ENCODE measurements around the gene GUCA1C. TPM values are rescaled to one million over a fixed set of nuclear protein-coding genes. Genes with fewer than 3 reads are reported as not detected.

The GUCA1C gene
- total RNA-seq, 2 donors from 2014 or later = not detected

DNA sequence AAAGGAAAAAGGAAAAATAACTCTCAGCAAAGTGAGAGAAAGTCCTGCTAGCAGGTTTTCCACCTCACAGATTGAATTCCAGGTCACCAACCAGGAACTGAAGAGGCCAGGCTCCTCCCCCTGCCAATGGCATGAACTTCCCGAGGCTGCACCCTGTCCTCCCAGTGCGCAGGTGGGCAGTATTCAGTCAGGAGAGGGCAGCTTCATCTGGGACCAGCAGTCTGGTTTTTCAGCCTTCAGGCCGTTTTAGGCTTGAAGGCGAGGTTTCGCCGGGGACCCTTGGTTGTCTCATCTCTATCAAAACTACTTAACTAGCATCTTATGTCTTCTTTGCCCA lies 89.9 kb downstream of the GUCA1C start:
- DNase-seq (ENCODE audit: low spot score) = no peak
- Histone ChIP-seq H3K4me3 (no peak overlapping the region), H3K27ac (no peak overlapping the region), H3K36me3 (no peaks in the 10 kb centered on the region), H3K27me3 (replicated peaks; ENCODE audit: insufficient read depth) (no peaks in the 10 kb centered on the region), H3K9me3 (no peaks in the 10 kb centered on the region), H3K4me1 (replicated peaks) (no peaks in the 10 kb centered on the region)
- intact Hi-C loops (cut with DNase I) = no loop called here
- WGBS = 83% methylated on average over 6 of the region's 6 CpGs
- TF ChIP-seq POLR2AphosphoS5 (IDR thresholded peaks at IDR 0.05) = no peak

DNA sequence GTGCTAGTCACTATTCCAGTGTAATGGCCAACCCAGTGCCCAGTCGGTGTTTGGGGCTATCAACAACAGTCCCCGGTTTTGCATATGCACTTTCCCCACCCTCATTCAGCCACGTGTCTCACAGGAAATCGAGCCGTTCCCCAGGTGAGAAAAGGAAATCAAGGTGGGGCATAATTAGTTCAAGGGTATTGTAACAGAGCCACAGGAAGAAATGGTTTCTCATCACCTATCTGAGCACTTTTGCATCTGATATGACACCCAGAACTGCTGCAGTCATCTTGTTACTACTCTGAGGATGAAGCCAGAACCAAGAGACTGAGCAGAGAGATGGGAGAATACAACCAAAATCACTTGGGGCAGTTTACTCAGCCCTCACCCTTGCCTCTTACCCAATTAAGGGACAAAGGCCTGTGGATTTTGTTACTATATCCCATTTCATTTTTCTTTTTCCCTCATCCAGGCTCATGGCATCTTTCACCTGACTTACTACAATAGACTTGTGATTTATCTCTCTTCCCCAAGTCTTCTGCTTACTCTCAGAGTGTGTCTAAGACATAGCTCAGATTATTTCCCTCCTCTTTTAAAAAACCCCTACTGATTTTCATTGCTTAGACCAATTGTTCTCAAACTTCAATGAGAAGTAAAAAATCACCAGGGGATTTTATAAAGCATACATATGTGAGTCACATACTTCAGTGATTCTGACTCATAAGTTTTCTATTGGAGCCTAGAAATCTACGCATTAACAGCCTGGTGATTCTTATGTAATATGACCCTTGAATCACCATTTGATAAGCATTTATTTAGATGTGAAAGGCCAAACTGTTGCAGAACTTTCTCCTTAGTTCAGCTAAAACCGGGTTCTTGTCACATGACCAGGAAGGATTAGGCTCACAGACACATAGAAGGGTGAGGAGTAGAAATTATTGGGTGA lies 90.5 kb downstream of the GUCA1C start:
- intact Hi-C loops (cut with DNase I) = no loop called here
- no peak for TF ChIP-seq POLR2AphosphoS5 (IDR thresholded peaks at IDR 0.05)
- TF ChIP-seq, protein P1, sequence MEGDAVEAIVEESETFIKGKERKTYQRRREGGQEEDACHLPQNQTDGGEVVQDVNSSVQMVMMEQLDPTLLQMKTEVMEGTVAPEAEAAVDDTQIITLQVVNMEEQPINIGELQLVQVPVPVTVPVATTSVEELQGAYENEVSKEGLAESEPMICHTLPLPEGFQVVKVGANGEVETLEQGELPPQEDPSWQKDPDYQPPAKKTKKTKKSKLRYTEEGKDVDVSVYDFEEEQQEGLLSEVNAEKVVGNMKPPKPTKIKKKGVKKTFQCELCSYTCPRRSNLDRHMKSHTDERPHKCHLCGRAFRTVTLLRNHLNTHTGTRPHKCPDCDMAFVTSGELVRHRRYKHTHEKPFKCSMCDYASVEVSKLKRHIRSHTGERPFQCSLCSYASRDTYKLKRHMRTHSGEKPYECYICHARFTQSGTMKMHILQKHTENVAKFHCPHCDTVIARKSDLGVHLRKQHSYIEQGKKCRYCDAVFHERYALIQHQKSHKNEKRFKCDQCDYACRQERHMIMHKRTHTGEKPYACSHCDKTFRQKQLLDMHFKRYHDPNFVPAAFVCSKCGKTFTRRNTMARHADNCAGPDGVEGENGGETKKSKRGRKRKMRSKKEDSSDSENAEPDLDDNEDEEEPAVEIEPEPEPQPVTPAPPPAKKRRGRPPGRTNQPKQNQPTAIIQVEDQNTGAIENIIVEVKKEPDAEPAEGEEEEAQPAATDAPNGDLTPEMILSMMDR (IDR thresholded peaks at IDR 0.05) = no peak
- TF ChIP-seq POLR2A (IDR thresholded peaks at IDR 0.05) = no peak

DNA sequence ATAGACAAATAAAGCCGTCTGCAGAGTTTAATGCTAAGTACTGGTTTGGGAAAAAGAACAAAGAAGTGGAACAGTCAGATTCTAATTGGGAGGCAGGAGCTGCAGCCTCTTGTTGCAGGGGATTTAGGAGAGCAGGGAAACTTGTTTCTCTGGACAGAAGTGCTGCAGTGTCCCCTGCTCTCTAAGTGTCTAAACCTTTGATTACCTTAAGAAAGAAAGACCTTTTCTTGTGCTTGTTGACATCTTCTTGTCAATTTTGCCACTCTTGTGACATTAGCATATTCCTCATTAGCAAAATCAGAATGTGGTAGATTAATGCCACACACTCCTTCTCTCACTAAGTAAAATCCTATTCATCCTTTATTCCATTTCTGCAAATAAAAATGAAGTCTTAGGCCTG lies 92.3 kb downstream of the GUCA1C start:
- H3K27ac ChIP-seq = no peak overlapping the region
- TF ChIP-seq POLR2A (IDR thresholded peaks at IDR 0.05) = no peak

More for the DNA sequence above, 90.5 kb downstream of the GUCA1C start:
- Histone ChIP-seq H3K4me3 (no peak overlapping the region), H3K9me3 (no peaks in the 10 kb centered on the region), H3K27me3 (replicated peaks; ENCODE audit: insufficient read depth) (no peaks in the 10 kb centered on the region), H3K36me3 (no peaks in the 10 kb centered on the region), H3K4me1 (replicated peaks) (no peaks in the 10 kb centered on the region), H3K27ac (no peak overlapping the region)
- no peak for DNase-seq (ENCODE audit: low spot score)
- WGBS = 70% methylated on average over 7 of the region's 7 CpGs

More for the DNA sequence above, 92.3 kb downstream of the GUCA1C start:
- DNase-seq (ENCODE audit: low spot score) = no peak
- no peaks in the 10 kb centered on the region for H3K4me1 ChIP-seq (replicated peaks)
- H3K4me3 ChIP-seq = no peak overlapping the region
- WGBS = 31% methylated on average over 1 of the region's 1 CpG
- intact Hi-C loops (cut with DNase I) = no loop called here
- no peaks in the 10 kb centered on the region for H3K9me3 ChIP-seq
- no peaks in the 10 kb centered on the region for H3K36me3 ChIP-seq
- H3K27me3 ChIP-seq (replicated peaks; ENCODE audit: insufficient read depth) = no peaks in the 10 kb centered on the region

Other genes with a start within 250 kb of the GUCA1C start
- not detected for gene RETNLB, start 196.5 kb downstream of the GUCA1C start, total RNA-seq
- gene TRAT1, start 131.1 kb downstream of the GUCA1C start, total RNA-seq = not detected
- 1 to 10 TPM in 1 of 2 donors, not detected in 1; 6.6 TPM for gene MORC1, start 164.3 kb upstream of the GUCA1C start, total RNA-seq
- not detected for gene C3orf85, start 182.8 kb upstream of the GUCA1C start, total RNA-seq

Measured in prostate gland (tissue), 2 donors.